K562 treated with DMSO at 1 percent for 24 hours (cell line): ENCODE data around the gene DNAJB4. TPM values are rescaled to one million over a fixed set of nuclear protein-coding genes. Genes with fewer than 3 reads are reported as not detected.

Experiments
- total RNA-seq: library from RNA; unstranded; fragments of 300-600 nt; gene quantifications from 2 replicates; pipeline ENCODE4 v1.2.3, GENCODE V29; 2022; ENCODE audit warnings: low read depth; ENCODE audit not compliant: insufficient read depth

The DNAJB4 gene
- total RNA-seq: 12.3 and 14.4 TPM in 2 replicates

GRCh38 chr1:78004719-78005447 is at the start of gene DNAJB4:
Gene DNAJB4 (plus strand): TSS chr1:78004939. CDS start chr1:78005111, 172 bp downstream.

GRCh38 chr1:77978969-77979876 is 25.5 kb upstream of the DNAJB4 start, which contains the start of gene FUBP1:
Gene FUBP1 (minus strand): TSS chr1:77979072. CDS start chr1:77979004, 68 bp downstream.

GRCh38 chr1:78045926-78046778 is 41.4 kb downstream of the DNAJB4 start, which contains the start of gene GIPC2:
Gene GIPC2 (plus strand): TSS chr1:78045966. CDS start chr1:78046095, 129 bp downstream.

Other genes starting within 250 kb of the DNAJB4 start
- gene USP33, start 245.1 kb upstream of the DNAJB4 start, total RNA-seq: 19.5 and 23.8 TPM in 2 replicates
- gene MIGA1, start 225.3 kb upstream of the DNAJB4 start, total RNA-seq: 1.8 and 1.9 TPM in 2 replicates
- gene NEXN, start 116.3 kb upstream of the DNAJB4 start, total RNA-seq: 0.64 and 0.92 TPM in 2 replicates
- 65.4 and 67.3 TPM in 2 replicates for gene FUBP1, start 25.9 kb upstream of the DNAJB4 start, total RNA-seq
- gene GIPC2, start 41.0 kb downstream of the DNAJB4 start, total RNA-seq: not detected in 2 replicates